Loucy (cell line): ENCODE measurements around the gene SERPINB7.

Source experiments
- H2AFZ ChIP-seq: fragments of 200-600 bp; sonication (generic); 2 replicates; pipeline ENCODE4 v1.6.0; 2016; ENCODE audit warnings: antibody characterized with exemption, mild to moderate bottlenecking, low read length, moderate library complexity
- H3F3A ChIP-seq: fragments of 200-600 bp; 2 replicates; pipeline ENCODE4 v1.6.0; 2016; ENCODE audit warnings: antibody characterized with exemption, low read depth, mild to moderate bottlenecking
- H3K27me3 ChIP-seq: fragments of 200-600 bp; sonication (generic); 2 replicates; pipeline ENCODE4 v1.6.1; 2014; ENCODE audit warnings: low read length, mild to moderate bottlenecking; ENCODE audit not compliant: insufficient read depth, poor library complexity, severe bottlenecking
- H3K36me3 ChIP-seq: fragments of 200-600 bp; sonication (generic); 2 replicates; pipeline ENCODE4 v1.6.1; 2016; ENCODE audit warnings: low read length; ENCODE audit not compliant: insufficient read depth
- H3K4me1 ChIP-seq: fragments of 200-600 bp; sonication (generic); 2 replicates; pipeline ENCODE4 v1.5.1; 2014; ENCODE audit warnings: low read length, mild to moderate bottlenecking; ENCODE audit not compliant: insufficient read depth, poor library complexity, severe bottlenecking
- H3K4me2 ChIP-seq: fragments of 200-600 bp; sonication (generic); 2 replicates; pipeline ENCODE4 v1.6.0; 2014; ENCODE audit warnings: antibody characterized with exemption, low read length, low read depth, mild to moderate bottlenecking; ENCODE audit not compliant: poor library complexity, severe bottlenecking
- H3K4me3 ChIP-seq: fragments of 200-600 bp; sonication (generic); 2 replicates; pipeline ENCODE4 v1.5.1; 2014; ENCODE audit warnings: low read length, mild to moderate bottlenecking, mixed read lengths; ENCODE audit not compliant: poor library complexity, severe bottlenecking
- H3K79me2 ChIP-seq: fragments of 200-600 bp; sonication (generic); 2 replicates; pipeline ENCODE4 v1.6.1; 2014; ENCODE audit warnings: low read length; ENCODE audit not compliant: insufficient read depth
- H3K9ac ChIP-seq: fragments of 200-600 bp; sonication (generic); 2 replicates; pipeline ENCODE4 v1.6.0; 2014; ENCODE audit warnings: mild to moderate bottlenecking, low read depth, low read length, moderate library complexity; ENCODE audit not compliant: poor library complexity, severe bottlenecking
- H3K9me2 ChIP-seq: fragments of 200-600 bp; sonication (generic); replicated peaks from 2 replicates; pipeline ENCODE4 v1.6.1; 2016; ENCODE audit warnings: low read depth, low read length, mixed read lengths
- H3K9me3 ChIP-seq: fragments of 200-600 bp; sonication (generic); 2 replicates; pipeline ENCODE4 v1.6.1; 2014; ENCODE audit warnings: mild to moderate bottlenecking, antibody characterized with exemption, low read length, low read depth; ENCODE audit not compliant: insufficient read depth
- H4K20me1 ChIP-seq: fragments of 200-600 bp; sonication (generic); 2 replicates; pipeline ENCODE4 v1.6.0; 2014; ENCODE audit warnings: antibody characterized with exemption, low read length, mild to moderate bottlenecking; ENCODE audit not compliant: insufficient read depth, poor library complexity, severe bottlenecking
- CTCF ChIP-seq: fragments of 200-600 bp; sonication (generic); conservative IDR thresholded peaks from 2 replicates; pipeline ENCODE4 v1.5.1; 2014; ENCODE audit warnings: mild to moderate bottlenecking, antibody characterized with exemption, low read length
- EZH2phosphoT487 ChIP-seq: fragments of 200-600 bp; IDR thresholded peaks from 2 replicates; pipeline ENCODE4 v1.6.1; 2018; ENCODE audit warnings: antibody characterized with exemption, mild to moderate bottlenecking, moderate library complexity, borderline replicate concordance

Gene SERPINB7

GRCh38 chr18:63817441-63818051 is 42.3 kb downstream of the SERPINB7 start:
- Histone ChIP-seq H3K27me3 (no peaks in the 10 kb centered on the region), H3F3A (no peaks in the 10 kb centered on the region), H3K36me3 (no peaks in the 10 kb centered on the region), H4K20me1 (no peaks in the 10 kb centered on the region), H3K4me3 (no peak overlapping the region), H3K9me3 (no peaks in the 10 kb centered on the region), H3K9ac (no peak overlapping the region), H2AFZ (no peak overlapping the region), H3K4me1 (no peaks in the 10 kb centered on the region), H3K4me2 (no peak overlapping the region), H3K9me2 (no peaks in the 10 kb centered on the region), H3K79me2 (no peaks in the 10 kb centered on the region)
- no peak for TF ChIP-seq CTCF
- TF ChIP-seq EZH2phosphoT487 = no peak

GRCh38 chr18:63818212-63818611 is 43.0 kb downstream of the SERPINB7 start:
- H3K4me3 ChIP-seq = no peak overlapping the region
- no peak for TF ChIP-seq CTCF
- TF ChIP-seq EZH2phosphoT487 = no peak
- no peaks in the 10 kb centered on the region for H4K20me1 ChIP-seq
- no peak overlapping the region for H3K4me2 ChIP-seq
- H3K9ac ChIP-seq = no peak overlapping the region
- no peaks in the 10 kb centered on the region for H3K27me3 ChIP-seq
- H3K79me2 ChIP-seq = no peaks in the 10 kb centered on the region
- H3K36me3 ChIP-seq = no peaks in the 10 kb centered on the region
- H3F3A ChIP-seq = no peaks in the 10 kb centered on the region
- H3K9me2 ChIP-seq = no peaks in the 10 kb centered on the region
- H3K9me3 ChIP-seq = no peaks in the 10 kb centered on the region
- no peaks in the 10 kb centered on the region for H3K4me1 ChIP-seq
- no peak overlapping the region for H2AFZ ChIP-seq

GRCh38 chr18:63819786-63820185 is 44.6 kb downstream of the SERPINB7 start:
- Histone ChIP-seq H3K4me2 (no peak overlapping the region), H3K9me3 (no peaks in the 10 kb centered on the region), H3K4me1 (no peaks in the 10 kb centered on the region), H3K9me2 (no peaks in the 10 kb centered on the region), H3K79me2 (no peaks in the 10 kb centered on the region), H3K9ac (no peak overlapping the region), H3K4me3 (no peak overlapping the region), H4K20me1 (no peaks in the 10 kb centered on the region), H2AFZ (no peak overlapping the region), H3F3A (no peaks in the 10 kb centered on the region), H3K27me3 (no peaks in the 10 kb centered on the region), H3K36me3 (no peaks in the 10 kb centered on the region)
- TF ChIP-seq CTCF = no peak
- TF ChIP-seq EZH2phosphoT487 = no peak
